HG03095 (cell line): ENCODE data around the gene ANGPT4.

Source experiments
- ATAC-seq: cut with Tn5 transposase; IDR thresholded peaks from one replicate; pipeline ENCODE4 v1.9.1; 2021; ENCODE audit warnings: moderate library complexity; ENCODE audit not compliant: unreplicated experiment

The ANGPT4 gene

GRCh38 chr20:942611-943010, 26.5 kb upstream of the ANGPT4 start:
- no peak for ATAC-seq

DNA sequence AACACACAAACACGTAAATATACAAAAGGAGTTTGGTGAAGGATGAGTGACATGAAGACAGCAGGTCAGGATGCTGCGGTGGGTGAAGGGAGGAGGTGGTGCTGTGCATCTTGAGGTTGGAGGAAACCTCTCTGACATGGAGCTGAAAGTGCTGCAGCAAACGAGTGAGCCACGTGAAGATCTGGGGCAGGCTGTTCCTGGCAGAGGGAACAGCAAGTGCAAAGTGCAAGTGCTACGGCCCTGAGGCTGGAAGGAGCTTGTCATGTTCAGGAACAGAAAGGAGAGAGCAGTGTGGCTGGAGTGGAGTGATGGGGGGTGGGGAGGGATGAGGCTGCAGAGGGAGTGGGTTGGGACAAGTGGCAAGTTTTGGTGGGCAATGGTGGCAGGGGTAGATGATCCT, 24.8 kb upstream of the ANGPT4 start:
- ATAC-seq = no peak

DNA sequence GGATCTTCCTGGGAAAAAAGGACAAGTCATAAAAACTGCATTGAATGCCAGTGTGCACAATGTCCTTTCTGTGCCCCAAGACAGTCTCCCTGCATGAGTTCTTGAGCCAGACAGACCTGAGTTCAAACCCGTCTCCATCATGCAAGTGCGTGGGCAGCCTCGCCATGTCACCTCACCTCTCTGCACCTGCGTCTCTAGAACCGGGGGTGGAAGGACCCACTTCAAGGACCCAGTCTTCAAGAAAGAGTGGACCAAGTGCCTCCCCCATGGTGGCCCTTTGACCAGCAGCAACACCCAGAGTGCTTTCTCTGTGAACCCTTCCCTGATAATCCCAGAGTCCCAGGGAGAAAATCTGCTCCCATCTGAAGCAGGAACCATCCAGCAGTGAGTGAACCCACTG, 23.5 kb upstream of the ANGPT4 start:
- ATAC-seq = no peak

GRCh38 chr20:934186-934840, 18.2 kb upstream of the ANGPT4 start:
- no peak for ATAC-seq

GRCh38 chr20:933029-933428, 16.9 kb upstream of the ANGPT4 start:
- ATAC-seq = no peak

DNA sequence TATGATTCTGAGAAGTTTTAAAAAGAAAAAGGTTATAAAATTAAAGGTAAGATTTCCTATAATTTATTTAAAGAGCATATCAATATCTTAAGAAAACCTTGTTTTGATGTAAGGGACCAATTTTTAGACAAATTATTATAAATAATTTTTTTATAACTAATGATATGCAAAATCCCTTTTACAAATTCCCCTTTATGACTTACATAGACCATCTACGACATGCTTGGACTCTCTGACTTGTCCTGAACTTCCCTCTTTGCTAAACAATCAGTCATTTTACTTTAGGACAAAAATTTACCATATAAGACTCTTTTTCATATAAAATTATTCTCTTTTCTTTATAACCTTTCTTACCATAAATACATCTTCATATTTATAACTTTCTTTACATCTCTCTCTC, 15.3 kb upstream of the ANGPT4 start:
- no peak for ATAC-seq

- no peak for ATAC-seq
Measured at GRCh38 chr20:926670-927069, 10.5 kb upstream of the ANGPT4 start.

GRCh38 chr20:925516-925915, 9.4 kb upstream of the ANGPT4 start:
- no peak for ATAC-seq

- no peak for ATAC-seq
Measured at GRCh38 chr20:924639-925038, 8.5 kb upstream of the ANGPT4 start.

DNA sequence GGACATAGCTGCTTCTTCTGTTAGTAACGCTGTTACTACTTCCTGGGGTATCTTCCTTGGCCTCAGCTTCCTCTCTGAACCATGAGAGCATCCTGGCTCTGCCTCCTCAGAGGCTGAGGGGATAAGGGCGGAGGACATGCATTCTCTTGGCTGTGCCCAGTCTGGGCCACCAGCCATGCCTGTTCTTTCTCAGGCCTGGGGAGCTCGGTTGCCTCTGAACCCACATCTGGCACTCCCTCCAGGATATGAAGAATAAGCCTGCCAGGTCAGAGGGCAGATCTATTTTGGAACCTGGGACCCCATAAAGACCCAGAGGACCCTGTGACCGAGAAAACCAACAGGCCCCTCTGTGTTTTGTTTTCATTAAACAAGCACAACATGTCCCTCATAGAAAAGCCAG, 6.6 kb upstream of the ANGPT4 start:
- ATAC-seq = no peak

DNA sequence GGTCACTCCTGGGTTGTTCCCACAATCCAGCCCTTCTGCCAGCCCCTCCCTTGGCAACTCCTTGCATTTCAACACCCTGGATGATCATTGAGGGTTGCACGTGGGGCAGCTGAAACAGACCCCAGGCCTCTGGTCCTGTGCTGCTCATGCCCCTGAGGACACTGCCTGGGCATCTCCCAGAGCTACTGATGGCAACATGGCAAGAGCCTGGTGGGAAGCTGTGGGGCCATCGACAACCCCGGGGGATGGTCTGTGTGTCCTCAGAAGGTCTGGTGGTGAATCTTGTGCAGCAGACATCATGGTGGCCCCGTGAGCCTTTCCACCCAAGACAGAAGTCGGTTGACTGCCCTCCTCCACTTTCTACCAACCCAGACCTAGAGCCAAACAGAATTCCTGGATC, 4.9 kb upstream of the ANGPT4 start:
- ATAC-seq = no peak

DNA sequence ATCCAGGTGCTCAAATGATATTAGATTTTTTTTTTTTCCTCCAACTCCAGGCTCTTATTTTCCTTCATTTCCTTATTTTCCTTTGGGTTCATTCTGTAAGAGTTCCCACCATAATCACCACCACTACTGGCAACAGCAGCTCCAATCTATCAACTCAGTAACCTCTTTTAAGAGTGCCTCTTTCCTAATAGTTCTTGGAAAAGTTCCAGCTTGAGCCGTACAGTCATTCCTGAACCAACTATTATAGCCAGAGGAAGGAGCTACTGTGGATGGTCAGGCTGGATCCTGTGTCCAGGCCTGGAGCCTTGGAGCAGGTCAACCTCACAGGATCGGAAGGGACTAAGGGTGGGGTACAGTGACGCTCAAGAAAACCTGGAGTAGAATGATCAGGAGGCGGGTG, 4.2 kb upstream of the ANGPT4 start:
- no peak for ATAC-seq

DNA sequence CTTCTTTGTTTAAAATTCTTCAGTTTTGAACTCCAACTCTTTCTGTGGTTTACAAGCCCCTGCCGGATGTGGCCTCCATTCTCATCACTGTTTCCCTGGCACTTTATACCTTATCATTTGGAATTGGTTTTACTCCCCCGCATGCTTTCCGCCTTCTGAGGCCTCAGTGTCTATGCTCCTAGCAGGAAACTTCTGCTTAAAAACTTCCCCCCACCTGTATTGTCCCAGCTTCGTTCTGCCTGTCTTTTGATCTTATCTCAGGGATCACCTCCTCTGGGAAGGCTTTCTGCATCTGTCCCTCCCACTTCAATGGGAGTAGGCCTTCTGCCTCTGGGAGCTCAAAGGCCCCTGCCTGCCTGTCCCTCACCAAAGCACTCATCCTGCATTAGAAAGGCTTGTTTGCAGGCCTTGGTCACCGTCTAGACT, 3.4 kb upstream of the ANGPT4 start:
- ATAC-seq = no peak

GRCh38 chr20:917416-917815, 1.3 kb upstream of the ANGPT4 start:
- ATAC-seq = no peak

- ATAC-seq = no peak
Measured at GRCh38 chr20:916825-917224, 691 bp upstream of the ANGPT4 start.

- ATAC-seq = no peak
Measured at GRCh38 chr20:914727-915498, 1.2 kb downstream of the ANGPT4 start.

- ATAC-seq = no peak
Measured at GRCh38 chr20:913306-913849, 2.8 kb downstream of the ANGPT4 start.

- ATAC-seq = no peak
Measured at GRCh38 chr20:911882-912600, 4.1 kb downstream of the ANGPT4 start.

GRCh38 chr20:910870-911770, 5.0 kb downstream of the ANGPT4 start:
- ATAC-seq = no peak

DNA sequence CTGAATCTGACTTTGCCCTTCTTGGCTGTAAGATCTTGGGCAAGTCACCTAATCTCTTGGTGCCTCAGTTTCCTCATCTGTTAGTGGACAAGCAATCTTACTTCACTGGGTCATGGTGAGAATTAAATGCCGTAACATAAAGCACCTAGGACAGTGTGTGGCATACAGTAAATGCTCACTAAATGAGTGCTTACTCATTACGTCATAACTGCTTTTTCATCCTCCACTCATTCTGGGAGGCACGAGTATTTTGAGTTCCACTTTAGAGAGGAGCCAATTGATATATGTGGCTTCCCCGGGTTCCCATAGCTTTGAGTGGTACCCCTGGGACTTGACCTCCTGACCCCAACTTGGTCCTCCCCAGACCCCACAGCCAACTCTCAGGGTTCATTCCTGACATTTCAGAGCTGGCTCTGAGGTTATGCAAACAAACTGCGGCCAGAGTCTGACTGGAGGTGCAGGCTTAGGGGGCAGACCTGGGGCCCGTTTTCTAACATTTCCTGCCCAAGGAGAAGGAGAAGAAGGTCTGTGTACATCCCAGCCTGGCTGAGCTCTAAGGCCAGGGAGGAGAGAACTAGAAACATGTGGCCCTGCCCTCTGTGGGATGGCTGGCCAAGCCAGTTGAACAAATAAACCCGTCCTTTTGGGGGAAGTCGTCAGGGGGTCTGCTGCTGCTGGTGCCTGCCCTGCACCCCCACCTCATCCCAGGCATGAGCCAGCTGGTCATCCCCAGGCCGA, 5.8 kb downstream of the ANGPT4 start:
- ATAC-seq = no peak
